NCI-H1417 treated with DMSO at 0.1 percent for 48 hours (cell line): ENCODE measurements around the gene PARVG.

Experiments used
- DNase-seq: peaks from one replicate; lab custom pipeline; 2025; lab: John Stamatoyannopoulos, UW

The PARVG gene

GRCh38 chr22:44154436-44154942 lies 26.2 kb upstream of the PARVG start:
- no peak for DNase-seq

DNA sequence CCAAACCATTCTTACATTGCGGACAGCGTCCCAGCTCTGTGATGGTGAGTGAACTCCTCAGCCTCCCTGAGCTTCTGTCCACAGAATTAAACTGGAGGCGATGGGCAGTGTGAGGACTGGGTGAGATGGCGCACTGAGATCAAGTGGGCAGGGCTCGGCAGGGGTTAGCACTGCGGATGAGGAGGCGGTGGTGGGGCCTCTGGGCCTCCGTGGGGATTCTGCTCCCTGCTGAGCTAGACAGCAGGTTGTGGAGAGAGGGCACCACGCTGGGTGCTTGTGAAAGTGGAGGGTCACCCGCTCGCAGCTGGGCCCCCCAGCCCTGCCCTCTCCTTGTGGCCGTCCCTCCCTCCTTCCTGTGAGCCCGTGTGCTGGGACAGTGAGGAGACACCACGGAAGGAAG lies 25.6 kb upstream of the PARVG start:
- DNase-seq = no peak

DNA sequence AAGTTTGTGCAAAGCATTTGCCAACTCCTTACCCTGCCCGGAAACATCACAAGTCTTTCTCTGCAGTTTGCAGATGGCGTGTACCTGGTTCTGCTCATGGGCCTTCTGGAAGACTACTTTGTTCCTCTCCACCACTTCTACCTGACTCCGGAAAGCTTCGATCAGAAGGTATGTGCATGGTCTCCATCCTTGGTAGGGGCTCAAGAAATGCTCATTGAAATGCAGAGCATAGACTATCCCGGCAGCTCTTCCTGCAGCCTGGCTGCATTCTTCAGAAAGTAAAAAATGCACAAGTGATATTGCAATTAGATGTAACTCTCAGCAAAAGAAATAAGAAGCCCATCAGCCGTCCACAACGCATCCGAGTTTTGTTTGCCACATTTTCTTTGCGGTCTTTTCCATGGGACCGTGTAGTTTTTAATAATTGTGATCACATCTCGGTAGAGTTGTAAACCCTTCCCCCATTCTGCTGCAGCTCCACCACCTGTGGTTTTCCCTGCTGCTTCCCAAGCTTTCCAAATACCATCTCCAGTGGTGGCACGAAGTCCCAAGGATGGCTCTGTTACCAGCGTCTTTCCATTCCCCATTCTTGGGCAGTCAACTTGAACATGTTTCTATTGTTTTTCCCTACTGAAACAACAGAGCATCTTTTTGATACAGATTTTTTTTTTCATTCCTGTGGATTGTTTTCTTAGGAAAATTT lies 22.7 kb upstream of the PARVG start:
- no peak for DNase-seq

DNA sequence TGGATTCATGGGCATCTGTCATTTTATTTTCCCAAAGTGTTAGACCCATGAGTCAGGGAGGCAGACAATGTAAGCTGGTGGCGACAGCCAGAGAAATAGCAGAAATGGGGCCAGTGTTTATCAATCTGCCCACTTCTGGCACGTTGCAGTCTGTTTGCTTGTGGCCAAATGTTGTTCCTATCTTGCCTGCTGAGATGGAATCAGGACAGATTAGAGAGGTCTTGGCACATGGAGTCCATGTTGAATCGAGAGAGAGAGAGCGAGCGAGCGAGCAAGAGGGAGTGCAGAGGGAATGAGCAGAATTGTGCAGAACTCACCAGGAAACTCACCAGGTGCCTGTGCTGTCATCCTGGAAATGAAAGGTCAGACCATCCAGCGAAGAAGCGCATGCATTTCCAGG lies 21.9 kb upstream of the PARVG start:
- DNase-seq = no peak

DNA sequence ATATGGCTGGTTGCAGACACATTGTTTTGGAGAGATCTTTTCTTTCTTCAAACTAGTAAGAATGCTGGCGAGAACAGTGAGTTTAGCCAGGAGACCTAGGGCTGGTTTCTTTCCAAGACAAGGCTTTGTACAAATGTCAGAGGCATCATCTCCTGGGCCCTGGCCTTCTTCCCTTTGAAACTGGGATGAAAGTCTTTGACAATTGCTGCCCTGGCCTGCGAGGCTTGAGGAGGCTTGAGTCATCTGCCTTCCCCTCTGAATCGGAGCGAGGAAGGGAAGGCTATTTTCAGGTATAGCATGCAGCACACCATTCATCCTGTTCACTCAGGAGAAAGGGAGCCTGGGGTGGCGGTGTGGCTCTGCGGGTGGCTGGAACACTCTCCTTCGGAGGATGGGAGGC lies 21.5 kb upstream of the PARVG start:
- no peak for DNase-seq

DNA sequence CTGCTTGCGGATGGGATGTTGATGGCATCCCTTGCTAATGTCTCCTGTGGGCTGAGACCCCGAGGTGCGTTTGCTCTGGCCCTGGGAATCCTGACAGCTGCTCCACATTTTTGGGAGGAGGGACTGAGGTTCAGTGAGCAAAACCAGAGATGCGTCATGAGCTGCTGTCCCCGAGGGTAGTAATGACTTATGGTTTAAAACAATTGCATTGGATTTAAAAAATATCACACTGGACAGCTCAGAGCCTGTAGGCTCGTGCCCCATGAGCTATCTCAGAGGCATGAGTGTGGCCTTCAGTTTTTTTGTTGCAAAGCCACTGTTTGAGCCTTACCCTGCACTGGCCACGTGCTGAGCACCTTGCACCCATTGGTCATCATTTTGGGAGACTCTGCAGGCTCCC lies 20.9 kb upstream of the PARVG start:
- no peak for DNase-seq

DNA sequence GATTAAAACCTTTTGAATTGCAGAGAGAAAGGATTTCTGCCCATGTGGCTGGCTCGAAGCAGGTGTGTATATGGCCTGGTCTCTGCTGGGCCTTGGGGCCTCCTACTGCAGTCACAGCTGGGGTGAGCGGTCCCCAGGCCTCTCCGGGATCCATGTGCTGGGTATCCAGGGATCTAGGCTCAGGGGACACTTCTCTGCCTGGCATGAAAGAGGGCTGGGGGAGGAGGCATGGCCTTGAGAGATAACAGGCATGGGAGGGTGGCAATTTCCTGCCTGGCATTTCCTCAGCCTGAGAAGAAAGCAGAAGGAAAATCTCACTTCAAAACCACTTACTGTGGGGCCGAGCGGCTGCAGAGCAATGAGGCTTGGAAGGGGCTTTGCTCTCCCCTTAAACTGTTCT lies 20.3 kb upstream of the PARVG start:
- no peak for DNase-seq

- DNase-seq = no peak
These were observed 19.1 kb upstream of the PARVG start for GRCh38 chr22:44161673-44162072.

DNA sequence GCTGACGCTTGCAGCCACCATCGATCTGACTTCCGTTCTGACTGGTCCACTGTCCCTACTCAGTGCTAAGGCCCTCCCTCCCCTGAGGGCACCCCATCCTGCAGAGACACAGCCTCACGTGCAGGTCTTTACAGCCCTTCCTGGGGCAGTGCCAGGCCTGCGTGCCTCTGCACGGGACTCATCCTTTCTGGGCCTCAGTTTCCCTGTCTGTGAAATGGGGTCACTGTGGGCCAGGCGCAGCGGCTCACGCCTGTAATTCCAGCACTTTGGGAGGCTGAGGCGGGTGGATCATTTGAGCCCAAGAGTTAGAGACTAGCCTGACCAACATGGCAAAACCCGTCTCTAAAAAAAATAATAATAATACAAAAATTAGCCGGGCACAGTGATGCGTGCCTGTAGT lies 17.8 kb upstream of the PARVG start:
- DNase-seq = no peak

DNA sequence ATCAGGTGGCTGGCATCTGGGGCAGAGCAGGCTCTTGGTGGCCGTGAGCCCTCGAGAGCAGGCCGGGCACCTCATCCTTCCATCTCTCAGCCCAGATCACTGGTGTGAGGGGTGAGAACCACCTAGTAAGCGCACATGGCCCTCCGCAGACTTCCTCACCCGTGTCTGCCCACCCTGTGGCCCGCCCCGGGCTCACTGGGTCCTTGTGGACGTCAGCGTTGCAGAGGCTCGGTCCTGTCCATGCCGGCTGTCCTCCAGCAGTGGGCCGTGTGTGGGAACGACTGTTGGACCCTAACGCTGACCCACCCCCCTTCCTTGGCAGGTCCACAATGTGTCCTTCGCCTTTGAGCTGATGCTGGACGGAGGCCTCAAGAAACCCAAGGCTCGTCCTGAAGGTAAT lies 17.2 kb upstream of the PARVG start:
- no peak for DNase-seq

- no peak for DNase-seq
These were observed 16.7 kb upstream of the PARVG start for GRCh38 chr22:44164031-44164430.

- no peak for DNase-seq
These were observed 15.3 kb upstream of the PARVG start for GRCh38 chr22:44165286-44165874.

GRCh38 chr22:44166498-44167276 lies 14.0 kb upstream of the PARVG start:
- DNase-seq = no peak

GRCh38 chr22:44167501-44167900 lies 13.2 kb upstream of the PARVG start:
- DNase-seq = no peak

GRCh38 chr22:44168206-44168605 lies 12.5 kb upstream of the PARVG start:
- no peak for DNase-seq

DNA sequence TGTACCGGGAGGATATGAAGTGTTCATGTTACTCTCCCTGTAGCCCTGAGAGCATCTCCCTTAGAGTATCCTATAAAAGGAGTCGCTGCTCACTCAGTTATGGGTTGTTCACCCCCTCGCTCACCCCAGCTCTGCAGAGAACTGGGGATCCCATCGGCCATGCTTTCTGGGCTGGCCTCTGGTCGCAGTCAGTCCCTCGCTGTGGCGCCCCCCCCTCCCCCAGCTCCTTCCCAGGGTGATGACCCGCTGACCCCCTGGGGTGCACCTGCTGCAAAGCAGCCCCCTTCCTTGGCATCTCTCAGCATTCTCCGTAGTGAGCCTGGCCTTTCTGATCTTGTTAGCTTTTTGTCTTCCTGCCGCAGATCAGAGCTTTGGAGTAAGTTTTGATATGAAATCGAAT lies 10.3 kb upstream of the PARVG start:
- DNase-seq = no peak

DNA sequence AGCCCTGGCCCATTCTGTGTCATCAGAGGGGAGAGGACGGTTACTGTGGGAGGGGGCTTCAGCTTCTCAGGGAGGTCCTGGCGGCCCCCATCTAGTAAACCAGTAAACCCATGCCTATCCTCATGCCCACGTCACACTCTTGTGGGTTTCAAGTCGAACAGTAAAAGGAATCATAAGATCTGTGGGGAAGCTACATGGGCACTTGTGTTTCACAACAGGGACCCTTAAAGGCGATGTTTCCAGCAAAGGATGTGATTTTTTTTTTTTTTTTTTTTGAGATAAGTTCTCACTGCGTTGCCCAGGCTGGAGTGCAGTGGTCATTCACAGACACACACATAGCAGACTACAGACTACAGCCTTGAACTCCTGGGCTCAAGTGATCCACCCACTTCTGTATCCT lies 9.2 kb upstream of the PARVG start:
- no peak for DNase-seq

- no peak for DNase-seq
These were observed 8.2 kb upstream of the PARVG start for GRCh38 chr22:44172370-44173108.

DNA sequence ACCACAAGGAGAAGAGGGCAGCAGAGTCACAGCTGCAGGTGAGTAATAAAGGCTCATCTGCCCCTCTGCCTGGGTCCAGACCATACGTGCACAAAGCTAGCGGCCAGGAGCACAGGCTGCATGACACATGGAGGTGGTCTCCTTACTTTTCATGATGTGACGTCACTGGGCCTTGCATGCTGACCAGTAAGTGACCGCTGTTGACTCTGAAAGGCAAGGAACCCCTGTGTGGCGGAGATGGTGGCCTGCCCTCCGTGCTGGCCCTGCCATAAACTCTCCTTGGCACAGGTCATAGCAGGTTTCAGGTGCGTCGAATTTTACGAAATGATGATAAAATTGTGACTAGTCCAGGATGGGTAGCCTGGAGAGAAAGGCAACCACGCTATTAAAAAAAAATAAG lies 7.6 kb upstream of the PARVG start:
- no peak for DNase-seq

- no peak for DNase-seq
These were observed 5.0 kb upstream of the PARVG start for GRCh38 chr22:44175676-44176075.

DNA sequence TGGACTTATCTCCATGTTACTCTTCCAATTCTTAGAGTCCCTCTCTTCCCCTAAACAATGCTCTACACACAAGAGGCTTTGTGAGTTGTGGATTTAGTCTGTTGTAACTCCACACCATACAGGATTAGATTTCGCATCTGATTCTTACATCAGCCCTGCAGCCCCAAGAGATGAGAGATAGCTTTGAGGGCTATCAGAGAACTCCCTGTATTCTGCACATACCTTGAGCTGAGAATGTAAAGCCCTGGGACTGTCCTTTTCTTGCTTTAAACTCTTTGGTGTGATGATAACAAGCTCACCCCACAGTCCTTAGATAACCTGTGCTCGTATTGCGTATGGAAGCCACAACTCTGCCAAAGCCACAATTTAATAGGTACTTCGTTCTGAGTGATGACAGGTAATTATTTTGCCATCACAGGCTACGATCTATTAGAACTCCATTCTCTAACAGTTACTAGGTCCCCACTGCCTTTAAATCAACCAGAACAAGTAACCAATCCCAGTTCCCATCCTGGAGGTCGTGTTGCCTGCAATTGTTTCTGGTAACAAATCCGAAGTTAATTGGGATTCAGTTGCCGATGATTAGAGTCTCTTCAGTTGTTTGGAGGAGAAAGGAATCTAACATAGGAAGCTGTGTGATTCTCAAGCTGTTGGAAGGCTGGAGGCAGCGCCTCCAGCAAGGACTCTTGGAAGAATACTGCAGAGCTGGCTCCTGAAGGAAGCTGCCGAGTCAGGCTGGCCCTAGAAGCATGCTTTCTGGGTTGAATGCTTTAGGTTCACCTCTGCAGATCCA lies 1.3 kb upstream of the PARVG start:
- DNase-seq = no peak
